Measurements from ENCODE around the gene C11orf97. TPM values are rescaled to one million over a fixed set of nuclear protein-coding genes. Genes with fewer than 3 reads are reported as not detected.

Gene C11orf97
- total and polyA plus RNA-seq, 2 of the 8 experiments (the other 6 are each of a cell fraction or from before 2014, with no cell fraction given): not detected

- Histone ChIP-seq H3K36me3 (ENCODE audit: control insufficient read depth in 2 of 4, insufficient read depth in 4 of 4, low read length in 3 of 4) (no peaks in the 10 kb centered on the region), H2AK5ac (ENCODE audit: low read depth, low read length) (no peak overlapping the region), H3K18ac (ENCODE audit: extremely low read depth, low read length) (no peak overlapping the region), H2BK12ac (ENCODE audit: low read depth, low read length) (no peak overlapping the region), H3K27me3 (replicated peaks in 1 of 4; ENCODE audit: control insufficient read depth in 3 of 4, extremely low read depth in 1 of 4, insufficient read depth in 3 of 4, low read length in 3 of 4) (no peaks in the 10 kb centered on the region), H3K9me3 (ENCODE audit: insufficient read depth in 2 of 2, low read depth in 1 of 2, low read length in 1 of 2) (no peaks in the 10 kb centered on the region), H3K79me1 (ENCODE audit: low read depth, low read length) (no peaks in the 10 kb centered on the region), H3K23me2 (ENCODE audit: low read depth, low read length) (no peaks in the 10 kb centered on the region), H3K4me1 (replicated peaks in 1 of 4; ENCODE audit: control insufficient read depth in 3 of 4, insufficient read depth in 4 of 4, low read length in 3 of 4) (no peaks in the 10 kb centered on the region), H3K23ac (ENCODE audit: insufficient read length) (no peak overlapping the region), H3K9ac (replicated peaks in 1 of 4; ENCODE audit: extremely low read depth in 1 of 4, low read depth in 3 of 4, low read length in 3 of 4) (no peak overlapping the region), H2AFZ (ENCODE audit: low read length) (no peak overlapping the region), H3K4me3 (ENCODE audit: extremely low read depth in 1 of 4, insufficient read depth in 2 of 4, low read depth in 3 of 4, low read length in 4 of 4) (no peak overlapping the region), H3K4ac (replicated peaks; ENCODE audit: insufficient read length, low read depth, low read length) (no peak overlapping the region), H3K79me2 (ENCODE audit: control insufficient read depth in 1 of 2, insufficient read depth in 2 of 2, low read length in 2 of 2) (no peaks in the 10 kb centered on the region), H4K8ac (ENCODE audit: extremely low read depth, insufficient read depth, low read length) (no peak overlapping the region), H3K4me2 (ENCODE audit: insufficient read depth in 1 of 2, low read depth in 2 of 2, low read length in 2 of 2) (no peak overlapping the region), H4K91ac (replicated peaks; ENCODE audit: insufficient read length, low read length) (no peak overlapping the region), H4K5ac (ENCODE audit: insufficient read length, low read depth, low read length) (no peak overlapping the region), H2BK120ac (replicated peaks; ENCODE audit: low read depth, low read length) (no peak overlapping the region), H4K20me1 (replicated peaks in 1 of 2; ENCODE audit: control insufficient read depth in 1 of 2, insufficient read depth in 2 of 2, low read length in 2 of 2) (no peaks in the 10 kb centered on the region), H2BK5ac (ENCODE audit: low read depth, low read length) (no peak overlapping the region), H3K27ac (ENCODE audit: low read depth, low read length) (no peak overlapping the region), H2BK15ac (ENCODE audit: low read length) (no peak overlapping the region), H3K56ac (replicated peaks; ENCODE audit: insufficient read length, low read depth, low read length) (no peak overlapping the region), H2BK20ac (ENCODE audit: low read length) (no peak overlapping the region), H3K14ac (ENCODE audit: insufficient read length) (no peak overlapping the region)
- POLR2A ChIA-PET (ENCODE audit: partially characterized antibody): no interaction called here
- WGBS, 2 experiments (ENCODE audit: extremely low coverage in 1 of 2, insufficient coverage in 1 of 2, insufficient read length in 1 of 2, insufficient replicate concordance in 2 of 2, low coverage in 1 of 2, low lambda C conversion rate in 2 of 2, missing lambda C conversion rate in 1 of 2): 87% methylated on average over 1 of the region's 1 CpG; no CpG with 5 or more reads in 1 of the 2 experiments
- CTCF ChIA-PET (ENCODE audit: partially characterized antibody): interaction anchor here (1.7 to 1.9 kb wide), 2 partner anchors 76 to 287 kb away, joined by 4 to 5 read pairs; no protein-coding TSS in a partner anchor
- DNase-seq (ENCODE audit: low read depth in 1 of 2, low spot score in 2 of 2) (no peak), FAIRE-seq (no peak)
- TF ChIP-seq SIX5 (IDR thresholded peaks at IDR 0.05; ENCODE audit: low read depth, low read length) (no peak), CREB1 (IDR thresholded peaks at IDR 0.05) (no peak), EZH2 (IDR thresholded peaks at IDR 0.05; ENCODE audit: low read depth, low read length, severe bottlenecking) (no peak), ZNF274 (IDR thresholded peaks at IDR 0.05; ENCODE audit: borderline replicate concordance, extremely low read depth, low read length) (no peak), ATF2 (IDR thresholded peaks at IDR 0.05; ENCODE audit: low read length) (no peak), GABPA (IDR thresholded peaks at IDR 0.05; ENCODE audit: borderline replicate concordance, insufficient read depth, low read length) (no peak), CHD1 (IDR thresholded peaks at IDR 0.05; ENCODE audit: low read depth, low read length) (no peak), SP1 (IDR thresholded peaks at IDR 0.05; ENCODE audit: low read depth, low read length) (no peak), SUZ12 (IDR thresholded peaks at IDR 0.05; ENCODE audit: low read length) (no peak), SIN3A (conservative IDR thresholded peaks at IDR 0.05 in 1 of 2, IDR thresholded peaks at IDR 0.05 in 1 of 2; ENCODE audit: low read depth in 1 of 2, low read length in 2 of 2) (no peak), NANOG (IDR thresholded peaks at IDR 0.05; ENCODE audit: insufficient read depth, low read depth, low read length, poor library complexity, severe bottlenecking) (no peak), FOSL1 (IDR thresholded peaks at IDR 0.05; ENCODE audit: insufficient read depth, low read depth, low read length) (no peak), TBP (IDR thresholded peaks at IDR 0.05; ENCODE audit: low read depth, low read length) (no peak)
These were observed 12.1 kb downstream of the C11orf97 start for GRCh38 chr11:94524341-94524740.

Measured in H1 (cell line).